GM19463 (cell line): ENCODE results near the gene HIRIP3.
"Not testable (repeated sequence)": the region's sequence is repeated elsewhere in the genome, so short reads cannot be mapped to it uniquely, and the experiment has no call there.

Experiments
- ATAC-seq: cut with Tn5 transposase; IDR thresholded peaks from one replicate; pipeline ENCODE4 v1.9.1; 2021; ENCODE audit warnings: mild to moderate bottlenecking, moderate library complexity; ENCODE audit not compliant: unreplicated experiment

Gene HIRIP3

GRCh38 chr16:30017277-30017656 lies 21.9 kb upstream of the HIRIP3 start:
- ATAC-seq = no peak

GRCh38 chr16:30016555-30017276 lies 21.3 kb upstream of the HIRIP3 start:
- no peak for ATAC-seq

- ATAC-seq = not testable (repeated sequence)
These were observed 20.0 kb upstream of the HIRIP3 start for GRCh38 chr16:30015450-30015849.

- ATAC-seq = not testable (repeated sequence)
These were observed 17.2 kb upstream of the HIRIP3 start for GRCh38 chr16:30012598-30012997.

GRCh38 chr16:30011714-30012504 lies 16.5 kb upstream of the HIRIP3 start:
- ATAC-seq = no peak

GRCh38 chr16:30010844-30011713 lies 15.7 kb upstream of the HIRIP3 start, which contains the start of gene DOC2A:
Gene DOC2A, minus strand, starts transcription at chr16:30011027. Its CDS starts 805 bp downstream, at chr16:30010222.
- no peak for ATAC-seq

GRCh38 chr16:30009990-30010843 lies 14.8 kb upstream of the HIRIP3 start:
- no peak for ATAC-seq

- ATAC-seq = no peak
These were observed 13.9 kb upstream of the HIRIP3 start for GRCh38 chr16:30009085-30009862.

GRCh38 chr16:30007378-30007895 lies 12.0 kb upstream of the HIRIP3 start:
- no peak for ATAC-seq

GRCh38 chr16:30006659-30007377 lies 11.4 kb upstream of the HIRIP3 start:
- ATAC-seq = no peak

- no peak for ATAC-seq
These were observed 10.7 kb upstream of the HIRIP3 start for GRCh38 chr16:30006095-30006473.

- no peak for ATAC-seq
These were observed 10.1 kb upstream of the HIRIP3 start for GRCh38 chr16:30005341-30006094.

- ATAC-seq = no peak
These were observed 9.4 kb upstream of the HIRIP3 start for GRCh38 chr16:30004811-30005242.

- ATAC-seq = no peak
These were observed 9.0 kb upstream of the HIRIP3 start for GRCh38 chr16:30004424-30004776.

GRCh38 chr16:30003670-30004423 lies 8.4 kb upstream of the HIRIP3 start:
- ATAC-seq = no peak

GRCh38 chr16:30002614-30003346 lies 7.4 kb upstream of the HIRIP3 start:
- ATAC-seq = no peak
